Measurements from ENCODE around the gene CYTH2.

- TF ChIP-seq, protein P1, sequence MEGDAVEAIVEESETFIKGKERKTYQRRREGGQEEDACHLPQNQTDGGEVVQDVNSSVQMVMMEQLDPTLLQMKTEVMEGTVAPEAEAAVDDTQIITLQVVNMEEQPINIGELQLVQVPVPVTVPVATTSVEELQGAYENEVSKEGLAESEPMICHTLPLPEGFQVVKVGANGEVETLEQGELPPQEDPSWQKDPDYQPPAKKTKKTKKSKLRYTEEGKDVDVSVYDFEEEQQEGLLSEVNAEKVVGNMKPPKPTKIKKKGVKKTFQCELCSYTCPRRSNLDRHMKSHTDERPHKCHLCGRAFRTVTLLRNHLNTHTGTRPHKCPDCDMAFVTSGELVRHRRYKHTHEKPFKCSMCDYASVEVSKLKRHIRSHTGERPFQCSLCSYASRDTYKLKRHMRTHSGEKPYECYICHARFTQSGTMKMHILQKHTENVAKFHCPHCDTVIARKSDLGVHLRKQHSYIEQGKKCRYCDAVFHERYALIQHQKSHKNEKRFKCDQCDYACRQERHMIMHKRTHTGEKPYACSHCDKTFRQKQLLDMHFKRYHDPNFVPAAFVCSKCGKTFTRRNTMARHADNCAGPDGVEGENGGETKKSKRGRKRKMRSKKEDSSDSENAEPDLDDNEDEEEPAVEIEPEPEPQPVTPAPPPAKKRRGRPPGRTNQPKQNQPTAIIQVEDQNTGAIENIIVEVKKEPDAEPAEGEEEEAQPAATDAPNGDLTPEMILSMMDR (IDR thresholded peaks at IDR 0.05; ENCODE audit: control extremely low read depth in 1 of 3, insufficient read depth in 1 of 3, low read depth in 1 of 3, low read length in 3 of 3) = no peak
- TF ChIP-seq GTF2F1 (IDR thresholded peaks at IDR 0.05; ENCODE audit: borderline replicate concordance, low read depth, low read length) = no peak
- TF ChIP-seq EP300 (IDR thresholded peaks at IDR 0.05; ENCODE audit: borderline replicate concordance in 1 of 2, low read depth in 2 of 2, low read length in 2 of 2) = no peak
- TF ChIP-seq RFX5 (IDR thresholded peaks at IDR 0.05; ENCODE audit: borderline replicate concordance, low read depth, low read length) = no peak
Measured at GRCh38 chr19:48461651-48461981, 7.6 kb upstream of the CYTH2 start.
